NCI-H774 (cell line): ENCODE data around the gene BIN1.

Experiments
- DNase-seq: peaks from one replicate; lab custom pipeline; 2025; lab: John Stamatoyannopoulos, UW

Gene BIN1

DNA sequence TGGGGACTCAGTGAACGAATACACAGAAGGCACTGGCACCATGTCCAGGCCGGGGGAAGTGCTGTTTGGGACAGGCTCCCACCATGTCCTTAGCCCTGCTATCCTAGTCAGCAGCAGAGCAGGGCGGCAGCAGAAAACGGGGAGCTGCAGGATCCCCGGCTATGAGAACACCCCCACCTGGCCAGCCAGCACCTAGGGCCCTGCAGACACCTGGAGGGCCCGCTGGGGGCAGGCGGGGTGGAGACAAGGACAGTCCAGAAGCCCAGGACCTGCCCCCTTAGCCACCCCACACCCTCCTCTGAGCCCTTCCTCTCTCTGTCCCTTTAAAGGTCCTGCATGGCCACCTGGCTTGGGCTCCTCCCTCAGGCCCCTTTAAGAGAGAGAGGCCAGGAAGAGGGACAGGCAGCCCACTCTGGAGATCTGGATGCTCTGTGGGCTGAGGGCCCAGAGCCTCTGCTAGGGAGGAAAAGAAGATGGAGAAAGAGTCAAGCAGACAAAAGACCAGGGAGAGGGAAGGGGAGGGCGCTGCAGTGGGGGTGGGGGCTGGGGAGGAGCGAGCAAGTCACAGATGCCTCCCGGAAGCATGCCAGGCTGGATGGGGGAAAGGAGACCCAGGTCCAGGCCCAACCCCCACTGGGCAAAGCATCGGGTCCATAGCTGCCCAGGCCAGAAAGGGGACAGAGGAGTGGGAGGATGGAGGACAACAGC is 48.6 kb downstream of the BIN1 start:
- DNase-seq: no peak

- DNase-seq: no peak
Observed at GRCh38 chr2:127057371-127058245, 49.3 kb downstream of the BIN1 start.

GRCh38 chr2:127056631-127057370 is 50.2 kb downstream of the BIN1 start:
- no peak for DNase-seq

- no peak for DNase-seq
Observed at GRCh38 chr2:127056086-127056485, 50.9 kb downstream of the BIN1 start.

GRCh38 chr2:127055786-127056076 is 51.2 kb downstream of the BIN1 start:
- DNase-seq: no peak

DNA sequence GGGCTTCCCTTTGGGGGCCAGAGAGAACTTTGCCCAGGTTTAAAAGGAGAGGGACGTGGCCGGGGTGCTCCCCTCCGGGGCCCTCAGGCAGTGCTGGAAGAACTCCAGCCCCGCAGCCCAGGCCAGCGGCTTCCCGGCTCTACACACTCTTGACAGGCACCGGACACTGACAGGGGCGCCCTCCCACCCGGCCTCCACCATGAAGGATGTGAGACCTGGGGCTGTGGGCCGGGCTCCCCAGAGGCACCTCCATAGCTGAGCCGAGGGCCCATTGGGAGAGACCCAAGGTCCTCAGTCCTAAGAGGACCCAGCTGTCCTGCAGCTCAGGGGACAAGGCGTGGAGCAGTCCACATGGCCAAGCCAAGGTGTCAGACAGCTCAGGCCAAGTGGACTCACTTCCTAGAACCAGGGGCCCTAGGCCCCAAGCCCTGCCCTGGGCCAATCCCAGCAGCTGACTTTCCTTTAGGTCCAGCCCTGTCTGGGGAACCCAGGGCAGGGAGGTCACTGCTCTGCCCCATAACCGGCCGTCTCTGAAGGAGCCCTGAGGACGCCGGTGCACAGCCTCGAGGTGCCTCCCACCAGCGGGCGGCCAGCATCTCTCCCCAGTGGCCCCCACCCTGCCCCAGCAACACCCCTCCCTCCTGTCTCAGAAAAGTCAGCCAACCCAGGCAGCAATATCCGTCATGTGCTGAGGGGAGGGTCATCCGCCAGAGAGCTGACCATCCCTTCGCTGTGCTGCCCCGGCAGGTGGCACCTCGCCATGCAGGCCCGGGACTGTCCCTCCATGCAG is 51.8 kb downstream of the BIN1 start:
- DNase-seq: no peak

- DNase-seq: no peak
Observed at GRCh38 chr2:127054604-127054930, 52.4 kb downstream of the BIN1 start.

- no peak for DNase-seq
Observed at GRCh38 chr2:127053731-127054603, 53.0 kb downstream of the BIN1 start.

DNA sequence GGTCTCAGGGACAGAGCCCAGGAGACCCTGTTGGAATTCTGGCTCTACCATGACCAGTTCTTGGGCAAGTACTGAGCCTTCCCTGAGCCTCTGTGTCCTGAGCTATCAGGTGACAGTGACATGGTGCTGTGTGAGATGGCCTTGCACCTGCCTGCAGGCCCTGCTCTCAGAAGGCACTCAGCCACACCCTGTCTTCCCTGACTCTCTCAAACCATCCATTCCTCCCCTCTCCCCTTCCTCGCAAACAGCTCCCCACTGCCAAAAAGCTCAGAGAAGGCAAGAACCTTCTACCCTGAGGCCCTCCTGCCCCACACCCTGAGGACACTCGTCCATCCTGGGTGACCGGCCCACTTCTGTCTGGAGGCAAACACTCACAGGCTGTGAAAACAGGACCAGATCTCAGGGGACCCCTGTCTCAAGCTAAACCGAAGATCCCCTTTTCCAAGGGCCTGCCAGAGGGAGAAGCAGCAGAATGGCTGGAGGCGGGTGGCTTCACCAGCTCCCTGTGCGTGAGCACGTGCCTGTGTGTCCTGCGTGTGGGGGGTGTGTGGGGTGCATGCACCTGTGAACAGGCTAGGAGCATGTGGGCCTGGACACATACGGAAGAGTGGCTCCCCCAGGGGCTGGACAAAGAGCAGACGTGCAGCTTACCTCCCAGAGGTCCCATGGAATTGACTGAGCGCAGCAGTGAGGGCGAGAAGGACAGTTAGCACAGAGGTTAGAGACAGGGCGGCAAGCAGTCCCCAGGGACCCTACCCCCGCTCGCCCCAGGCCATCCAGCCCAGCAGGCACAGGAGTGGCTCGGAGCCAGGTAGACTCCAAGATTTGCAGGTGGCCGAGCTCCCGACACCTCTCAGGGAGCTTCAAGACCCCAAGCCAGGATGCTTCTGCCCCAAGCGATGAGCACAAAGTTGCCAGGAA is 53.9 kb downstream of the BIN1 start:
- DNase-seq: no peak

GRCh38 chr2:127052057-127052770 is 54.7 kb downstream of the BIN1 start:
- no peak for DNase-seq

DNA sequence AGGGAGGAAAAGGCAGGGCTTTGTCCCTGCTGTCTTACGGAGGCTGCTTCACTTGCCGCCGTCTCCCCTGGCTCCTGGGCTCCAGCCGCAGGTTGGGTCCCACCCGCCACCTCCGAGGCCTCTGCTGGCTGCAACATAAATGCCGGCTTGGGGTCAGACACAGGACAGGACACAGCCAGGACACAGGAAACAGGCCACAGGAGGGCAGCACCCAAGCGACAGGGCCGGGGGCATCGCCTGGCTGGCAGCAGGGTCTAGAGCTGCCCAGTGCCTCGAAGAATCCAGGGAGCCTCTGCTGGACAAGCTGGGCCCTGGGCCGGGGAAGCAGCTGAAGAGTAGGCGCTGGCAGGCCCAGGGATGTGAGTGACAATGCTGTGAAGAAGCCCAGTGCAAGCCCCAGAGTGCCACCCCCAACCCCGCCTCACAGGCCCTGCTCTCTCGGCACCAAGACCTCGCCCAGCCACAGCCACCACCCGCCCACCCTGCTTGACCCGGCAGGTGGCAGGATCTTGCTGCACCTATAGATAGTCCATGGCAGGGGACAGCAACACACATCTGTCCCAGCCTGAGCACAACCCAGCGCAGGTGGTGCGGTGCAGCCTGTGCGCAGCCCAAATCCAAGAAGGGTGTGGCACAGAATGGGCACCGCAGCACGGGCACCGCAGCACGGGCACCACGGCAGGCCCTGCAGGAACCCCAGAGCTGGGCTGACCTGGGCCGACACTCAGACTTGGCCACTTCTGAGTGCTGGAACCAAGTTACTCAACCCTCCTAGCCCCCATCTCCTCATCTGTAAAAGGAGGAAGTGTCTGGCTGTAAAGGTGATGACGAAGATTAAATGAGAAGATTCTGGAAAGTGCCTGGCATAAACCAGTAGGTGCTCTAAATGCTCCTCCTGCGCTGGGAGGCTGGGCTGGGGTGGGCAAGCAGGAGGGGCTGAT is 55.6 kb downstream of the BIN1 start:
- DNase-seq: no peak

GRCh38 chr2:127050803-127051115 is 56.2 kb downstream of the BIN1 start:
- DNase-seq: no peak

- DNase-seq: peak; percentile 9
Observed at GRCh38 chr2:127049927-127050802, 56.8 kb downstream of the BIN1 start.

- no peak for DNase-seq
Observed at GRCh38 chr2:127048969-127049897, 57.7 kb downstream of the BIN1 start.

- DNase-seq: no peak
Observed at GRCh38 chr2:127048618-127048935, 58.4 kb downstream of the BIN1 start.
